Liver (tissue), 9 donors: ENCODE results near the gene DSCAM. TPM values are rescaled to one million over a fixed set of nuclear protein-coding genes. Genes with fewer than 3 reads are reported as not detected.
"Not testable (repeated sequence)": the region's sequence is repeated elsewhere in the genome, so short reads cannot be mapped to it uniquely, and the experiment has no call there.

Experiments used
- DNase-seq: peaks from one replicate; pipeline ENCODE4 v3.0.0-alpha.2; 2017; ENCODE audit warnings: low spot score
- H3K27ac ChIP-seq, 2 donors: one replicate each; pipeline ENCODE4 v1.7.0; 2013; ENCODE audit warnings: inconsistent platforms in 2 of 2, low read length in 2 of 2, control low read depth in 1 of 2, low read depth in 1 of 2, mild to moderate bottlenecking in 1 of 2
- H3K27me3 ChIP-seq, 4 donors: one replicate each; pipeline versions ENCODE4 v1.6.1 to v1.7.0; 2013; ENCODE audit warnings: low read length in 3 of 4, inconsistent platforms in 1 of 4, mild to moderate bottlenecking in 1 of 4, moderate library complexity in 1 of 4; ENCODE audit not compliant: control insufficient read depth in 4 of 4, insufficient read depth in 4 of 4
- H3K36me3 ChIP-seq, 4 donors: one replicate each; pipeline versions ENCODE4 v1.6.1 to v1.7.0; 2013; ENCODE audit warnings: low read length in 3 of 4, mild to moderate bottlenecking in 3 of 4, low read depth in 1 of 4, moderate library complexity in 1 of 4; ENCODE audit not compliant: control insufficient read depth in 4 of 4, insufficient read depth in 3 of 4
- H3K4me1 ChIP-seq, 4 donors: one replicate each; pipeline versions ENCODE4 v1.6.1 to v1.7.0; 2013; ENCODE audit warnings: low read length in 3 of 4, mild to moderate bottlenecking in 3 of 4, moderate library complexity in 1 of 4; ENCODE audit not compliant: control insufficient read depth in 4 of 4, insufficient read depth in 4 of 4
- H3K4me3 ChIP-seq, 3 donors: one replicate each; pipeline versions ENCODE4 v1.6.1 to v1.7.0; 2013; ENCODE audit warnings: low read length in 3 of 3, control low read depth in 1 of 3, low read depth in 1 of 3, mild to moderate bottlenecking in 1 of 3
- H3K9ac ChIP-seq, 2 donors: one replicate each; pipeline ENCODE4 v1.7.0; 2013; ENCODE audit warnings: low read length in 2 of 2, mild to moderate bottlenecking in 2 of 2, moderate library complexity in 2 of 2, control low read depth in 1 of 2, low read depth in 1 of 2
- H3K9me3 ChIP-seq, 4 donors: one replicate each; pipeline versions ENCODE4 v1.6.1 to v1.7.0; 2013; ENCODE audit warnings: low read length in 3 of 4; ENCODE audit not compliant: control insufficient read depth in 4 of 4
- EGR1 ChIP-seq, 2 donors: IDR thresholded peaks; 2 replicates each; pipeline ENCODE4 v1.6.1; 2016 to 2018; ENCODE audit warnings: antibody characterized with exemption in 2 of 2, low read depth in 2 of 2
- FOXA1 ChIP-seq: IDR thresholded peaks from 2 replicates; pipeline ENCODE4 v1.6.1; 2016; ENCODE audit warnings: antibody characterized with exemption
- GABPA ChIP-seq, 2 donors: IDR thresholded peaks in 1 of 2; conservative IDR thresholded peaks in 1 of 2; 2 replicates each; pipeline ENCODE4 v1.6.1; 2016; ENCODE audit warnings: antibody characterized with exemption in 2 of 2, mild to moderate bottlenecking in 1 of 2, moderate library complexity in 1 of 2
- HNF4A ChIP-seq, 2 donors: conservative IDR thresholded peaks; 2 replicates each; pipeline ENCODE4 v1.6.1; 2016; ENCODE audit warnings: antibody characterized with exemption in 2 of 2, mild to moderate bottlenecking in 2 of 2
- HNF4G ChIP-seq: IDR thresholded peaks from 2 replicates; pipeline ENCODE4 v1.6.1; 2016; ENCODE audit warnings: antibody characterized with exemption
- JUND ChIP-seq, 2 donors: IDR thresholded peaks; 2 replicates each; pipeline ENCODE4 v1.6.1; 2016; ENCODE audit warnings: antibody characterized with exemption in 2 of 2
- NR2F2 ChIP-seq: IDR thresholded peaks from 2 replicates; pipeline ENCODE4 v1.6.1; 2016; ENCODE audit warnings: antibody characterized with exemption
- RAD21 ChIP-seq, 2 donors: IDR thresholded peaks; 2 replicates each; pipeline ENCODE4 v1.6.1; 2016; ENCODE audit warnings: antibody characterized with exemption in 2 of 2, mild to moderate bottlenecking in 2 of 2
- RXRA ChIP-seq, 2 donors: IDR thresholded peaks; 2 replicates each; pipeline ENCODE4 v1.6.1; 2017 to 2018; ENCODE audit warnings: antibody characterized with exemption in 2 of 2, mild to moderate bottlenecking in 1 of 2
- SP1 ChIP-seq: IDR thresholded peaks from 2 replicates; pipeline ENCODE4 v1.6.1; 2018; ENCODE audit warnings: antibody characterized with exemption, mild to moderate bottlenecking
- YY1 ChIP-seq: IDR thresholded peaks from 2 replicates; pipeline ENCODE4 v1.6.1; 2016; ENCODE audit warnings: antibody characterized with exemption, mild to moderate bottlenecking
- WGBS: extraction: QIAGEN DNeasy Blood & Tissue Kit; methylation state at CpG from one replicate; pipeline ENCODE4 v1.1.7; 2013; 5-methylcytosine and 5-hydroxymethylcytosine counted together
- polyA plus RNA-seq, 2 donors: library from polyadenylated mRNA; stranded (reverse) in 1 of 2; unstranded in 1 of 2; fragments of 200-250 nt in 1 of 2; fragments of >200 nt in 1 of 2; fragmentation: Nextera tagmentation in 1 of 2; extraction: Ambion mirVana in 1 of 2; gene quantifications; one replicate each; pipeline versions ENCODE4 v1.2.1 to v1.2.3, GENCODE V29; 2013 to 2015
- total RNA-seq, 2 donors: library from RNA; depleted of rRNA; stranded (reverse); fragments of >200 nt; gene quantifications; one replicate each; pipeline ENCODE4 v1.2.3, GENCODE V29; 2014
- TF ChIP-seq, protein P1 (sequence below): IDR thresholded peaks from 2 replicates; pipeline ENCODE4 v1.6.1; 2016; ENCODE audit warnings: antibody characterized with exemption
- TF ChIP-seq, protein P2 (sequence below): IDR thresholded peaks from 2 replicates; pipeline ENCODE4 v1.6.1; 2016; ENCODE audit warnings: antibody characterized with exemption
- TF ChIP-seq, protein P3 (sequence below): IDR thresholded peaks from 2 replicates; pipeline ENCODE4 v1.6.1; 2016; ENCODE audit warnings: antibody characterized with exemption
- TF ChIP-seq, protein P4 (sequence below): fragments of 150-350 bp; IDR thresholded peaks from 2 replicates; pipeline ENCODE4 v1.5.1; 2017; ENCODE audit warnings: improper control_type of control experiment, low read depth, low read length; ENCODE audit not compliant: missing input control
- donor health status: healthy.
- donor health status: healthy.
- donor health status: healthy.
- donor health status: healthy.
- donor health status: healthy.

DSCAM gene
- total and polyA plus RNA-seq, 4 donors: 0.02 to 0.23 (median 0.10) TPM

DNA sequence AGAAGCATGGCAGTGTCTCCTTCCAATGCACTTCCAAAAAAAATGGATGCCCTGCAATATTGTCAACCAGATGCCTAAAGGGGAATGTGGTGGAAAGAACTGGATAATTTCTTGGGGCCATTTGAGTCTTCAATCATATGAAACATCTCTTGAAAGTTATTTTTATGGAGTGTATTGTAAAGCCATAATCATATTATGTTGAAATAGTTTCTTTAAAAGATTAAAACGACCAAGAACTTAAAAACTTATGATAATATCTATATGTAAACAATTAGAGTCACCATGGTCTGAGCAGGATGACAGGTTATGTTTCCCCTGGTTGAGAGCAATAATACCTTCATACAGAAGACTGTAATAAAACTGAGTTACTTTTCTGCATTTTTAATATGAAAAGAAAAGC, 522.6 kb downstream of the DSCAM start:
- H3K27me3 ChIP-seq: peaks cover 0 to 3% (median 0%) of the 10 kb centered on the region in 4 donors
- TF ChIP-seq RAD21 (IDR thresholded peaks at IDR 0.05) (no peak), SP1 (no peak), HNF4G (no peak), NR2F2 (no peak), EGR1 (IDR thresholded peaks at IDR 0.05; ENCODE audit: low read depth in 2 of 2) (no peak), FOXA1 (no peak)
- TF ChIP-seq, protein P1, sequence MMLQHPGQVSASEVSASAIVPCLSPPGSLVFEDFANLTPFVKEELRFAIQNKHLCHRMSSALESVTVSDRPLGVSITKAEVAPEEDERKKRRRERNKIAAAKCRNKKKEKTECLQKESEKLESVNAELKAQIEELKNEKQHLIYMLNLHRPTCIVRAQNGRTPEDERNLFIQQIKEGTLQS: no peak
- TF ChIP-seq, protein P2, sequence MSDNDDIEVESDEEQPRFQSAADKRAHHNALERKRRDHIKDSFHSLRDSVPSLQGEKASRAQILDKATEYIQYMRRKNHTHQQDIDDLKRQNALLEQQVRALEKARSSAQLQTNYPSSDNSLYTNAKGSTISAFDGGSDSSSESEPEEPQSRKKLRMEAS: no peak
- TF ChIP-seq, protein P3, sequence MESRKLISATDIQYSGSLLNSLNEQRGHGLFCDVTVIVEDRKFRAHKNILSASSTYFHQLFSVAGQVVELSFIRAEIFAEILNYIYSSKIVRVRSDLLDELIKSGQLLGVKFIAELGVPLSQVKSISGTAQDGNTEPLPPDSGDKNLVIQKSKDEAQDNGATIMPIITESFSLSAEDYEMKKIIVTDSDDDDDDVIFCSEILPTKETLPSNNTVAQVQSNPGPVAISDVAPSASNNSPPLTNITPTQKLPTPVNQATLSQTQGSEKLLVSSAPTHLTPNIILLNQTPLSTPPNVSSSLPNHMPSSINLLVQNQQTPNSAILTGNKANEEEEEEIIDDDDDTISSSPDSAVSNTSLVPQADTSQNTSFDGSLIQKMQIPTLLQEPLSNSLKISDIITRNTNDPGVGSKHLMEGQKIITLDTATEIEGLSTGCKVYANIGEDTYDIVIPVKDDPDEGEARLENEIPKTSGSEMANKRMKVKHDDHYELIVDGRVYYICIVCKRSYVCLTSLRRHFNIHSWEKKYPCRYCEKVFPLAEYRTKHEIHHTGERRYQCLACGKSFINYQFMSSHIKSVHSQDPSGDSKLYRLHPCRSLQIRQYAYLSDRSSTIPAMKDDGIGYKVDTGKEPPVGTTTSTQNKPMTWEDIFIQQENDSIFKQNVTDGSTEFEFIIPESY: no peak
- TF ChIP-seq, protein P4, sequence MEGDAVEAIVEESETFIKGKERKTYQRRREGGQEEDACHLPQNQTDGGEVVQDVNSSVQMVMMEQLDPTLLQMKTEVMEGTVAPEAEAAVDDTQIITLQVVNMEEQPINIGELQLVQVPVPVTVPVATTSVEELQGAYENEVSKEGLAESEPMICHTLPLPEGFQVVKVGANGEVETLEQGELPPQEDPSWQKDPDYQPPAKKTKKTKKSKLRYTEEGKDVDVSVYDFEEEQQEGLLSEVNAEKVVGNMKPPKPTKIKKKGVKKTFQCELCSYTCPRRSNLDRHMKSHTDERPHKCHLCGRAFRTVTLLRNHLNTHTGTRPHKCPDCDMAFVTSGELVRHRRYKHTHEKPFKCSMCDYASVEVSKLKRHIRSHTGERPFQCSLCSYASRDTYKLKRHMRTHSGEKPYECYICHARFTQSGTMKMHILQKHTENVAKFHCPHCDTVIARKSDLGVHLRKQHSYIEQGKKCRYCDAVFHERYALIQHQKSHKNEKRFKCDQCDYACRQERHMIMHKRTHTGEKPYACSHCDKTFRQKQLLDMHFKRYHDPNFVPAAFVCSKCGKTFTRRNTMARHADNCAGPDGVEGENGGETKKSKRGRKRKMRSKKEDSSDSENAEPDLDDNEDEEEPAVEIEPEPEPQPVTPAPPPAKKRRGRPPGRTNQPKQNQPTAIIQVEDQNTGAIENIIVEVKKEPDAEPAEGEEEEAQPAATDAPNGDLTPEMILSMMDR: no peak
- WGBS: 23% methylated on average over 1 of the region's 1 CpG
- no peaks in the 10 kb centered on the region for H3K36me3 ChIP-seq
- H3K4me1 ChIP-seq: no peaks in the 10 kb centered on the region
- H3K9me3 ChIP-seq: peaks cover 0 to 10% (median 1%) of the 10 kb centered on the region in 4 donors
- H3K9ac ChIP-seq: no peak overlapping the region
- no peak overlapping the region for H3K27ac ChIP-seq
- no peak for DNase-seq
- no peak overlapping the region for H3K4me3 ChIP-seq

DNA sequence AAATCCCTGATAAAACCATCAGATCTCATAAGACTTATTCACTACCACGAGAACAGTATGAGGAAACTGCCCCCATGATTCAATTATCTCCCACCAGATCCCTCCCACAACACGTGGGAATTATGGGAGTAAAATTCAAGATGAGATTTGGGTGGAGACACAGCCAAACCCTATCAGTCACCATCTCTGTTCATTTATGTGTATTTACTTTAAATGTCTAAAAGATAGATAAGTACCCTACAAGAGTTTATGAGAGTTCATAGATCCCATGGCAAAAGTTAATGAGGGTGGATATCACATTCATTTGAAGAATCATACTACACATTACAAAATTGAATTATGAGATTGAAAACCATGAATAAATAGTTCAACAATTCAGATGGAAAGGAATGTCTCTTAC, 526.2 kb downstream of the DSCAM start:
- 38% methylated on average over 2 of the region's 2 CpGs for WGBS
- not testable (repeated sequence) for H3K9me3 ChIP-seq, H3K36me3 ChIP-seq, H3K9ac ChIP-seq, H3K27ac ChIP-seq, H3K4me1 ChIP-seq, H3K4me3 ChIP-seq, H3K27me3 ChIP-seq, DNase-seq

DNA sequence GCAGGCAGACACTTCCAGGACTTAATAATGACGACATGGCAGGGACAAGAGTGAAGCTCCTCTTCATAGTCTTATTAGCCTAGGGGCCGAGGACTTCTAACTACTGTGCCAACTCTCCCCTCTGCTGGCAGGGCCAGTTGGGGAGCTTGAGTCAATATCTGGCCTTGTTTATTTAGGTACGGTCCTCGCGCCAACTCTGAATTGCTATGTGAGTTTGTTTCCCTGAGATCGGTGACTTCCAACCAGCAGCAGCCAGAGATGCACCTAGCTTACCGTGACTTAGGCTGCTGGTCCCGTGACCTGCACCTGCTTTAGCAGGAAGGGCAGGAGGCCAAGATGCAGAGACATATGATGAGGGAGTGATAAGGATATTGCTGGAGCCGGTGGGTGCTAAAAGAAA, 528.6 kb downstream of the DSCAM start:
- TF ChIP-seq FOXA1: no peak
- no peak for TF ChIP-seq YY1
- TF ChIP-seq RXRA (IDR thresholded peaks at IDR 0.05): no peak
- TF ChIP-seq, protein P1: no peak
- no peak for TF ChIP-seq JUND (IDR thresholded peaks at IDR 0.05)
- no peak for TF ChIP-seq GABPA (IDR thresholded peaks at IDR 0.05 in 1 of 2, conservative IDR thresholded peaks at IDR 0.05 in 1 of 2)
- TF ChIP-seq HNF4A (conservative IDR thresholded peaks at IDR 0.05): no peak
- TF ChIP-seq, protein P4: no peak
- no peak for TF ChIP-seq NR2F2
- TF ChIP-seq, protein P3: no peak
- no peak overlapping the region for H3K27ac ChIP-seq
- no peak overlapping the region for H3K4me3 ChIP-seq
- H3K9me3 ChIP-seq: peaks cover 0 to 5% (median 0%) of the 10 kb centered on the region in 4 donors
- H3K27me3 ChIP-seq: peaks cover 0 to 3% (median 0%) of the 10 kb centered on the region in 4 donors
- no peak overlapping the region for H3K9ac ChIP-seq
- no peaks in the 10 kb centered on the region for H3K36me3 ChIP-seq
- no peak for DNase-seq
- no peaks in the 10 kb centered on the region for H3K4me1 ChIP-seq
- WGBS: 85% methylated on average over 9 of the region's 9 CpGs
